GM21447 (cell line): ENCODE measurements around the gene CA10.

Experiments used
- ATAC-seq: cut with Tn5 transposase; IDR thresholded peaks from one replicate; pipeline ENCODE4 v1.9.1; 2021; ENCODE audit not compliant: unreplicated experiment

The CA10 gene

DNA sequence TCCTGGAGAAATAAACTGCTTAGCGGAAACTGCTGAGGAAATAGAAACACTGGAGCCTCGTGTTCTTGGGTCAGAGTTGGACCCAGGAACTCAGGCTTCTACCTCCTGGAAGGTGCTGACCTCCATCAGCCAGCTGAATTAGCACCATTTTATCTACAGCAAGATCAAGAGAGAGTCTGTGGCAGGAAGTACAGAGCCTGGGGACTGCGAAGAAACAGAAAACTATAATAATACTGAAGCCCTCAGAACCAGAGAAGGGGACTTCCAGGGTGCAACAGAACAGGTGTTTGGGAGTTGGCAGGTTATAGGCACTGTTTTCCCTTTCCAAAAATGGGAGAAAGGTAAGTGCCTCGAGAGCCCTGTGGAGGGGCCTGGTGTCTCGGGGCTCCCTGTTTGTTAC, 379.7 kb downstream of the CA10 start:
- no peak for ATAC-seq

DNA sequence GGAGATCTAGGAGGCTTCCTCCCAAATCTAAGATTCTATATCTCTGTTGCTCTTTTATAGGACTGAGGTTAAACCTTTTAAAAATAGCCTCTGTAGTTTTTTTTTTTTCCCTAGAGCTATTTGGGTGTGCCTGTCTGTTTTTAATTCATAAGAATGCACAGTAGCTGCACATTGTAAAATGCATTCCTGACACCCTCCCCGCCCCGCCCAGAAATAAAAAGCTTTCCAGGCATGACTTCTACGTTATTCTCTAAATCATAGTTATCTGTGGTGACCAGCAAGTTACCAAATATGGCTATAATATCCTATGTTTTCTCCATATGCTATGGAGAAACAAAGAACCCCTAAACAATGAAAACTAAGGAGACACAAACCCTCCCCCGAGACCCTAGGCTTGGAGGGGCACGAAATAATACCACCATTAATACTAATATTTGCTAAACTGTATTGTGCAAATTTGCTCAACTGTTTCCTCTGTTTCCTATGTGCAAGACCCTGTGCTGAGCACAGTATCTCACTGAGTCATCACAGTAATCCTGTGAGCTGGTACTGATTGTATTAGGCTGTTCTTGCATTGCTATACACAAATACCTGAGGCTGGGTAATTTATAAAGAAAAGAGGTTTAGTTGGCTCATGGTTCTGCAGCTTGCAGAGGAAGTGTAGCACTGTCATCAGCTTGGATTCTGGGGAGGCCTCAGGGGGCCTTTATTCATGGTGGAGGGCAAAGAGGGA, 388.3 kb downstream of the CA10 start:
- ATAC-seq: no peak

- ATAC-seq: no peak
These were observed 389.3 kb downstream of the CA10 start for GRCh38 chr17:51769231-51769630.

DNA sequence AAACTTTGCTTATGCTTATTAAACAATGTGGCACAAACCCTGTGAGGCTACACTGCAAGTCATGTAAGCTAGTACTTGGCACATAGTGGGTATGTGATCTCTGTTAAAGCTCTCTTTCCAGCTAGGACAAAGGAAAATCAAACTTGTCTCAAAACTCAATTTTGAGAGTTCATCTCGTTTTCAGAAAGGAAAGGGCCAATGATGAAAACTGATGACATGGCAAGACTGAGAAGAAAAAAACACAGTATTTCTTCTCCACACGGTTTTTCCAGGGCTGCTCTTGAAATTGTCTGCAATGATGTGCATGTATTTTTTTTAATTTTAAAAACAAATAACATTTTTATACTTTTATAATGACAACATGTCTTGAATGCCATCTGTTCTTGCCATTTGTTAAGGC, 389.8 kb downstream of the CA10 start:
- no peak for ATAC-seq

- no peak for ATAC-seq
These were observed 391.2 kb downstream of the CA10 start for GRCh38 chr17:51767287-51767686.

DNA sequence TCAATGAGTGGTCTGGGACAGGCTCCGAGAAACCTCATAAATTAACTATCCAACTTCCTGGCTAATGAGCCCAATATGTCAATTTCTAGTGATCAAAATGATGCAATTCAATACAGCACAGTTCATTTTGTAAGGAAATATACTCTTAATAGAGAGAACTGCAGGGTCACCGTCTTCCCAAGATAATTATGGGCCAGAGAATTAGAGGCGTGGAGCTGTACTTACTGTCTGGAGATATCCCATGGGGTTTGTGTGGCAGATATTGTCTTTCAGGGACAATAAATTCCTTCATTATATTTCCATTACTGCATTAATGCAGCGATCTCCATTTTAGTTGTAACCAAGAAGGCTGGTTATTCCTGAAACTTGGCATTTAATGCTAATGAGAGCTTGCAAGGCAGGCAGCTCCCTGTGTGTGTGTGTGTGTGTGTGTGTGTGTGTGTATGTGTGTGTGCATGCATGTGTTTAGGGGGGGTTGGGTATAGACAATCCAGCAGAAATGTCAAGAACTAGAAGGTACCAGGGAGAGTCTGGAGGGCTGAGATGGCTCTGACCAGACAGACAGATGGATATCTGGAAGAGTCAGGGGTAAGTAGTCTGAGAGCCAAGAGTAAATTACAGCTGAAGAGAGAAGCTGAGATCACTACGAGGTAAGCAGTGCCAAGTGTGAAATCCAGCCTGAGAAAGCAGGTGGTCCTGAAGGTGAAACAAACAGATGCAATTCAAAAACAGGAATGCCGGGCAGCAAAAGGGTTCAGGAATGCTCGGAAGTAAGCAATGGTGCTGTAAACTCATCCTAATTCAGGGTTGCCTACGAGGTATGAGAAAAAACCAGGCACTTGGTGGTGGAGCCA, 393.0 kb downstream of the CA10 start:
- no peak for ATAC-seq

- ATAC-seq: peak; percentile 91
These were observed 394.0 kb downstream of the CA10 start for GRCh38 chr17:51764387-51764971.

DNA sequence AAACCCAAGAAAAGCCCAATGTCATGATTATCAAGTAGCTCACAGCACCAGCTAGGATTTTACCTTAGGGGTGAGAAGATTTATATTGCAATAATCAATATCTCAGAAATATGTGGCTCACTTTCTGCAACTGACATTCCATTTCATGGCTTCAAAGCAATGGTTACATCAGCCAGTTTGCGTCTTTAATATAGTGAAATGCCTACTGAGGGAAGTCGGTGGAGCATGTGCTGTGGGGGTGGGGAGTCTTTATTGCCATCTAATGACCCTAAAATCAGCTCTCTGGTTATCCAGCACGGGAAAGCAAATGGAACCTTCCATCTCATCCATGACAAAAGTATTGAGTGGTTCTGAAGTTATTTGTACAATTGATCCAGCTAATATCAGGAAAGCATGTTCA, 395.5 kb downstream of the CA10 start:
- no peak for ATAC-seq

- ATAC-seq: no peak
These were observed 397.4 kb downstream of the CA10 start for GRCh38 chr17:51761105-51761504.

DNA sequence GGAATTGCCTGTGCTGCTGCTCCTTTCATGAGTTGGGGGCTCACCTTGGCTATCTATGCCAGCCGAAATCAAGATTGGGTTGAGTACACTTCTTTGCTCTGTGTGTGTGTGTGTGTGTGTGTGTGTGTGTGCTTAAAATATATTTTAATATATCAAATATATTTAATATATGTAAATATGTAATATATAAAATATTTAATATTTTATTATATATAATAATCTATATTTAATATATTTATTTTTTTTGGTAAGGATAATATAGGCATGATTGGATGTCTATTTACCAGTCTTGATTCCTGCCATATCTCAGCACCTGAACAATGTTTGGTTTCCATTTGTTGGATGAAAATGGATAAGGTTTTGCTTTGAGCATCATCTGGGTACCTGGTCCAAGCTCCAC, 399.3 kb downstream of the CA10 start:
- ATAC-seq: no peak

DNA sequence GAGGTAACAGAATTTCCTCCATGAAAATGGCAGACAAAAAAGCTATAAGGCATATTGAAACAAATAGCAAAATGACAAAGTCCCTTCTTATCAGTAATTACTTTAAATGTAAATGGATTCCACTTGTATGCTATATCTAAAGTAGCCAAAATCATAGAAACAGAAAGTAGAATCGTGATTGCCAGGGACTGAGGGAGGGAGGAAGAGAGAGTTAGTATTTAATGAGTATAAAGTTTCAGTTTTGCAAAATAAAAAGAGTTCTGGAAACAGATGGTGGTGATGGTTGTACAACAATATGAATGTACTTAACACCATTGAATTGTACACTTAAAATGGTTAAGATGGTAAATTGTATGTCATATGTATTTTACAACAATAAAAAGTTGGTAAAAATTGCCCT, 407.4 kb downstream of the CA10 start:
- no peak for ATAC-seq

DNA sequence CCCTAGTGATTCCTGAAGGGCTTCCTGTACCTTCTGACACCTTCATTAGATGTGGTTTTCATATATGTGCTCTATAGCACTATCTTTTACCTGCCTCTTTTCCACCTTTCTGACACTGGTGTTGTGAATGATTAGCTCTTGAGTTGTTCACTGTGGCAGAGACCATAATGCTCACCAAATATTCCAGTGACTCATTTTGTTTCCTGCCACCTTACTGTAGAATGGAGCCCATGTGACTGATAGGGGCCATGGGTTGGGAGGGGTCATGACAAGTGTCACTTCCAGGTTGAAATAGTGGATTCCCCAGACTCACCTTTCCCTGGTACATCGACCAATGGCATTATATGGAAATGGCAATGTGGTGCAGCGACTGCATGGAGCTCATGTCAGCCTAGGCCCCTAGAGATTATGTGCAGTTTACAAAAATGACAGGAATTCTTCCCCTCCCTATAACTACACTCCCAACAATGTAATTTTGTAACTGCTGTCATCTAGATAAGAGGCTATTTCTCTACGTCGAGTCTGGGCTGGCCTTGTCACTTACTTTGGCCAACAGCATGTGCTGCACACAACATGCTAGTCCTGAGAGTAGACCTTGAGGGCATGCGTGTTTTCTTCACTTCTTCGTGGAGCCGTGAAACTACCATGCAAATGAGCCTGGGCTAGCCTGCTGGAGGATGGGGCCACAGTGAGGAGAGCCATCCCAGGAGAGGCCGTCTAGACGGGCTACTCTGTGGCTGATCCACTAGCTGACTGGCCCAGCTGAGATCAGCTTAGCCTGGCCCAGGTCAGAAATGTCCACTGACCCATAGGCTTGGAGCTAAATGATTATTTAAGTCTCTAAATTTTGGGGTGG, 409.5 kb downstream of the CA10 start:
- ATAC-seq: no peak

DNA sequence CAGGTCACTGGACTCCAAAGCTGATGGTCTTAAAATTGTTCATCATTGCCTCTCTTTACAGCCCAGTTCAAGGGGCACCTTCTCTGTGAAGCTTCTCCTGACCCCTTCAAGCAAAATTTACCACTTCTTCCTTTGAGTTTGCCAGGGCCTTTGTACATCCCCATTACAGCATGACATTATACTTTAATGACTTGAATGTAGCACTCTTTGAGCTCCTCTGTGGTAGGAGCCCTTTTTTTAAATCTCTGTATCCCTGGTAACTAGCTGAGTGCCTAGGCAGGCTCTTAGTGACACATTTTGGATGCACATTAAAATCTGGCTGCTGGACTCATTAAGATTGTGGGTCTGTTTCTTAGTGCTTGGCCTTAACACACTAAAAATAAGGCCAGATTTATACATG, 412.1 kb downstream of the CA10 start:
- ATAC-seq: no peak

- ATAC-seq: no peak
These were observed 412.5 kb downstream of the CA10 start for GRCh38 chr17:51745993-51746392.

DNA sequence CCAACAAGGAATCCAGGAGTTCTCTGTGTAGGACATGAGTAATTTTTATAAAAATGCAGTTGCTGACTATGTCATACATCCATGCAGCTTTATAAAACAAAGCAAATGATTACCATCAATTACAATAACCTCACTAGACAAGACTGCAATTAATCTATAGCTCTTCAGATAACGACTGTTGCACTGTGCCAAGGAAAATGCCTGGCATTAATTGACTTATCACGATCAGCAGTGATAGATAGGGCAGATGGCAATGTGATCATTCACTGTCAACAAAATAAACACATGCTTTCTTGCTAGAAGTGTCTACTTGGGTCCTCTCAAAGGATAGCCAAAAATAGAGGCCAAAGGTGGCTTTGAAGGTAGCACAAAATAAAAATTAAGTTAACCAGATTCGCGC, 415.0 kb downstream of the CA10 start:
- ATAC-seq: no peak

GRCh38 chr17:51742571-51742970, 415.9 kb downstream of the CA10 start:
- no peak for ATAC-seq

DNA sequence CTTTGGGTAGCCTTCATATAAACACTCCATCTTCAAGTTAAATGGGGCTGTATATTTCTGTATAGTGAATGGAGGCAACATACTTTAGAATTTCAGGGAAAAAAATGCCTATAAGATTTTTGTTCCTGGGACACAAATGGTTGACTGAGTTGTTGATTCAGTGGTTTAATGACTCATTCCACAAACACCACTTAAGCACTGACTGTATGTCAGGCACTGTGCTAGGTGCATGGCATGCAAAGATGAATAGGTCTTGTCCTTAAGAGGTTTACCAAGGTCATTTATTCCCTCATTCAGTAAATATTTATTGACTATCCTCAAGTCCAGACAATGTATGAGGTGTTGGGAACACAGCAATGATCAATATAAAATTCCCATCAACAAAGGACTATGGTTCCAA, 417.1 kb downstream of the CA10 start:
- no peak for ATAC-seq

GRCh38 chr17:51740531-51740930, 418.0 kb downstream of the CA10 start:
- ATAC-seq: no peak

DNA sequence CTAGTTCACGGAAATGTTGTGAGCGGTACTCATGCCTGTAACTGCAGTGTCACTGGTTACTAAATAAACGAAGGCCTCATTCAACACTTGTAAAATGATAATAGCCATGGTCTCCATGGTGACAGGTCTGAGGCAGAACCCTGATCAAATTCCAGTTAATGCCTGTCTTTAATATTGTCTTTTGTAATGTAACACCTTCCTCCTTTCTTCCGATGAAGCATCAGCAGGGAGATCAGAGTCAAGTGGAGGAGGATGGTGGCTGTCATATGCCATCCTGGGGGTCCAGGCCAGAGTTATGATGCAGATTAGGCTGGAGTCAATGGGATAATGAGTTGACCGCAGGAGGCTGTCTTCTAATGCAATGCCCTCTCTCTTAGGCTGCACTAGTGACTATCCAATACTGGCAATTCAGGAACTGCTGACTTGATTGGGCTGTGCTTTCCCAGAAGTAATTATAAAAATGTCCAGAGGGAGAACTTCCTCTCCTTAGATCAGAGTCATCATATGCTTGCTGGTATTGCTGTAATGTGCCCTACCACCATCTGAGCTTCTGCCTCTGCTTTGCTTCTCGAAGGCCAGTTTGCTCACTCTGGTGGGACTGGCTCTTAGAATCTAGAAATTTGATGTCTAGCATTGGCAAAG, 419.1 kb downstream of the CA10 start:
- no peak for ATAC-seq

GRCh38 chr17:51736356-51736755, 422.2 kb downstream of the CA10 start:
- no peak for ATAC-seq

DNA sequence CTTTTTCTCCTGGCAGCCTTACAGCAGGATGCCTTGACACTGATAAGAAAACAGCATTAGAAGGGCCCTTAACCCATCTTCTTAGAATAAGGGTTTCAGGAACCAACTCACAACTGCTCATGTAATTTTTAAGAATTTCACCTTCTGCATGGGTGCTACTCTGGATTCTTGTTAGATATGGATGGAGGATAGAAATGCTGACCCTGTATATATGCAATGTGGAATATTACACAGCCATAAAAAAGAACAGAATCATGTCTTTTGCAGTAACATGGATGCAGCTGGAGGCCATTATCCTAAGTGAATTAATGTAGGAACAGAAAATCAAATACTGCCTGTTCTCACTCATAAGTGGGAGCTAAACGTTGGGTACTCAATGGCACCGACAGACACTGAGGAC, 423.5 kb downstream of the CA10 start:
- ATAC-seq: no peak
